ENCODE data around the gene FCRL2.

Gene FCRL2

DNA sequence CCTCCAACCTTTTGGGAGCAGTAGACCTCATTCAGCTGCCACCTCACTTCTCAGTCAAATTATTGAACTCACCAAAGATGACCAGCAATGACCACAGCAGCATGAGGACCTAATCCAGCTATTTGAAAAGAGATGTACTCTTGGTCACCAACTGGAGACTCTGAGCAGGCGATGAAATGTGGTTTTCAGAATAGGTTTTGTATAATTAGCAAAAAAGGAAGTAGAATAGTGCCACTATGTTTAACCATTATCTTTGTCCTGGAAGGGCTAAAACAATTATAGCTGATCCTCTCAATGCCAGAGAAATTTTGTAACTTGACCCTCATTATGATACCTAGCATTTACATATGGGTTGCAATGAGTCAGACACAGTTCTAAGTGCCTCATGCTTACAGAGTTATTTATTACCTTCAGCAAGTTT, at the start of gene FCRL2:
Gene FCRL2 (minus strand): TSS at position 162 of the 421 bp plus-strand sequence. CDS start 59 bp downstream, at position 103.
- no peak for DNase-seq (ENCODE audit: low read depth in 3 of 3)

- no peak for DNase-seq (ENCODE audit: low read depth in 3 of 3)
Measured at GRCh38 chr1:157820299-157820698, 43.4 kb upstream of the FCRL2 start.

DNA sequence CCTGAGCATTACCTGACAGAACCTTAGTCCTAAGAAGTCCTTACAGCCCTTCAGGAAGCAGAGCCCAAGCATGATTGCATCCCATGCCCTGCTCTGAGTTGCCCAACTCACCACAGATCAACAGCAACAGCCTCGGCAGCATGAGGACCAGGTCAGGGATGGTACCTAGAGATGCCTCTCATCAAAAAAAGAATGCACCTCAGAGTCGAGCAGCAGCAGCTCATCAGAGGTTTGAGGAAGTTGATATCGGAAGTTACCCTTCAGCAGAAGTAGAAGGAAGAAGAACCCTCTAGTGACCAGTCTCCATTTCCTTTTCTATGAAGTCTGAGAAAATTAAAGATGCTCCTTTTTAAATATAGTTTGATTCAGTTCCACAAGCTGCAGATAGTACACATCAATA, 43.0 kb upstream of the FCRL2 start, which contains the start of gene FCRL1:
Gene FCRL1 (minus strand): TSS at position 225 of the 400 bp plus-strand sequence. CDS start 83 bp downstream, at position 142.
- DNase-seq (ENCODE audit: low read depth in 3 of 3), result no peak

GRCh38 chr1:157819215-157819614, 42.3 kb upstream of the FCRL2 start:
- DNase-seq (ENCODE audit: low read depth in 3 of 3), result no peak

GRCh38 chr1:157813269-157813668, 36.3 kb upstream of the FCRL2 start:
- no peak for DNase-seq (ENCODE audit: low read depth in 3 of 3)

DNA sequence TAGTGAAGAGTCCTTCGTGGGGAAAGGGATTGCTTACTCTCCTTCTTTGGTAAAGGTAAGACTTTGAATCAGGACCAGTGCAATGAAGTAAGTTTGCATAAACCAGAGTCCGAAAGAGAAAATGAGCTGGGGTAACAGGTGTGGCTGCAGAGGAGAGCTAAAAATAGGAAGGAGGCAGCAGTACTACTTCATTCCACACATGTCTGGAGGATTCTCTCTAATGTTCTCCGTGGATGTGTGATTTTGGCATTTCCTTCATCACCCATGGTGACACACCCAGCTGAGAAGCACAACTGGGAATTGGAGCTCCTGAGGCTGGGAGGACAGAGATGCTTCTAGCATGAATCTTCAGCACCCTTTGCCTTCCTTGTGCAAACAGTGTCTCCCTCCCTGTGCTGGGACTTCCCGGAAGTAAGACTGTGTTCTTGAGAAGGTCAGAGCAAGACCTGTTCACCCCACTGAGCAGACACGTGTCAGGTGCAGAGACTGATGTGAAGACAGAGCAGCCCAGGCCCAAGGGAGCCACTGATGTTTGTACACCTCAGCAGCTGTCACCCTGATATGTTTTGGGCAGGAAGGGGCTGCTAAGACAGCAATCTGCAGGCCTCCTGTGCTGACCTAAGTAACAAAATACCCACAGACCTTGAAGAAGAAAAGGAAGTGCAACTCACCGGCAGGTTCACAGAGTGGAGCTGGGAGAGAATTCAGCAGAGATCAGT, 29.7 kb upstream of the FCRL2 start:
- no peak for DNase-seq (ENCODE audit: low read depth in 3 of 3)

DNA sequence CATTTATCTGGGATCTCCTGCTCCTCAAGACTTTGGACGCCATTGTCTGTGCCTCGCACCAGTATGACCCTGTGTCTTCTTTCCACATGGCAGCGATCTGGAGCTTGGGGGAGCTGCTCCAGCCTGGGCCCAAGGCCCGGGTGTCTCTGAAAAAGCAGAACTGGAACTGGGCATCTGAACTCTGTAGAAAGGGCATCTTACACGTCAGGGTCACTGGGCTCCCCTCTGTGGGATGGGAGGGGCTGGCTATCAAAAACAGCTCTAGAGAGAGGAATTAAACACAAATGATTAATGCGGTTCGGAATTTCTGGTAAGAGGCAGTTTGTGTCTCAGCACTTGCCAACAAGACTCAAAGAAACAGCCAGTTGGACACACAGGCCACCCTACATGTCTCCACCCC, 26.9 kb upstream of the FCRL2 start:
- DNase-seq (ENCODE audit: low read depth in 3 of 3), result no peak

DNA sequence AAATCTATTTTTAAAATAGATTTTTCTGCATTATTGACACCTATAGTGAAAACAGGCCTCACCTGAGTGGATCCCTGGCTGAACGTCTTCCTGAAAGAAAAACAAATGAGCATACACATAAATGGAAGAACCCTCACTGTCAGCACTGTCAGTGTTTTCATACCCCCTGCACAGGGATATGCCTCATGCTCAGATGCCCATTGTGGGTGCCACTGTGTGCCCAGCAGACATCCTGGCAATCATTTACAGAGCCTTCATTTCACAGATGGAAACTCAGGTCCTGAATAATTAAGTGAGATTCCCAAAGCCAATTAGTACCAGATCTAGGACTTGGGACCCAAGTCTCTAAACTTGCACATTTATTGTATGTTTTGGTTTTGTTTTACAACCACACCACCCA, 23.1 kb upstream of the FCRL2 start:
- no peak for DNase-seq (ENCODE audit: low read depth in 3 of 3)

- no peak for DNase-seq (ENCODE audit: low read depth in 3 of 3)
Measured at GRCh38 chr1:157798211-157798610, 21.3 kb upstream of the FCRL2 start.

DNA sequence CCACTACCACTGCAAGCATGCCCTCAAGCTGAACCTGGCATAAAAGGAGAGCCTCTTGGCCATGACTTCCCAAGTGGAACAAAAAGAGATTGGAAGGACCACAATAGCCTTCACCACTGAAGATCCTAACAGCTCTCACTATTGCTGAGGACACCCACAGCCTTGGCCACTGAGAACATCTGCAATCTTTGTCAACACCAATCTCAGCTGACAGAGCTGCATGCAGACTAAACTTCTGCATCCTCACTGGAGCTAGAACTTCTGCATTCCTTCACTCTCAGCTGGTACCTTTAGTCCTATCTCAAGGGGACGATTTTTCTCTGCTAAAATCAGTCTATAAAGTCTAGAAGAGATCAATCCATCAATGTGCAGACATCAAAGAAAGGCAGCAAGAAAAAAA, 8.3 kb upstream of the FCRL2 start:
- DNase-seq (ENCODE audit: low read depth in 3 of 3), result no peak

GRCh38 chr1:157784801-157785200, 7.9 kb upstream of the FCRL2 start:
- DNase-seq (ENCODE audit: low read depth in 3 of 3), result no peak

- no peak for DNase-seq (ENCODE audit: low read depth in 3 of 3)
Measured at GRCh38 chr1:157782931-157783330, 6.0 kb upstream of the FCRL2 start.

DNA sequence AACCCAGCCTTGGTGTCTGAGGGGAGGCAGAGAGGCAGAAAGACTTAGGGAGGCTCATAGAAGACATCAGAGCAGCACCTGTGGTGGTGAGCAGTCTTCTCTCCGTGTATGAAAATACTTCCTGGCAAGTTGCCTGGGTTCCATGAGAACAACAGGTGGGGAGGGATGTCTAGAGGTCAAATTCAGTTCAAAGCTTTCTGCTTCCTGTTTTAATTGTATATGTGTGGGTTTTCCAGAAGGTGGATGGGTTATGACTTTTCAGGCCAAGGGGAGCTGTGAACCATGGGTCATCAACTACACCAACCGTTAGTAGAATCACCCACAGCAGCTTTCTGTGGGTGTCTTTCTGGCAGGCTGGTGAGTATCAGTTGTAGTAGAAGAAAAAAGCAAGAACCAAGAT, 4.1 kb upstream of the FCRL2 start:
- DNase-seq (ENCODE audit: low read depth in 3 of 3), result no peak

GRCh38 chr1:157775101-157775870, 1.6 kb downstream of the FCRL2 start:
- no peak for DNase-seq (ENCODE audit: low read depth in 3 of 3)

DNA sequence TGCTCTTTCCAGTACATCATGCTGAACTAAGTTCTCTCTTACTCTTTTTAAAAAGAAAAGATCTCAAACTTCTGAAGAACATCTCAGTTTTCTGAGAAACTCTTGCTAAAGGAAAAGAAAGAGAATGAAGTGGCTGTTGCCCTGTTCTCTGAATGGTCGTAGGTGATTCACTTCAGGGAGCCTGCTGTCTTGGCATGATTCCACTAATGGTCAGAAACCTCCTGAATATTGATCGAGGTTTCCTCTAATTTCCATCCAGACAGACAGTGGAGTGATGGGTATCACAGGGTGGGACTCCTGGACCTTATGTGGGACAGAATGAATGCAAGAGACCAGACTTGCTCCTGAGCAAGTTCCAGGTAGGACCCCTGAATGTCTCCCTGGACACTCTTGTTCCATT, 2.5 kb downstream of the FCRL2 start:
- DNase-seq (ENCODE audit: low read depth in 3 of 3), result no peak

DNA sequence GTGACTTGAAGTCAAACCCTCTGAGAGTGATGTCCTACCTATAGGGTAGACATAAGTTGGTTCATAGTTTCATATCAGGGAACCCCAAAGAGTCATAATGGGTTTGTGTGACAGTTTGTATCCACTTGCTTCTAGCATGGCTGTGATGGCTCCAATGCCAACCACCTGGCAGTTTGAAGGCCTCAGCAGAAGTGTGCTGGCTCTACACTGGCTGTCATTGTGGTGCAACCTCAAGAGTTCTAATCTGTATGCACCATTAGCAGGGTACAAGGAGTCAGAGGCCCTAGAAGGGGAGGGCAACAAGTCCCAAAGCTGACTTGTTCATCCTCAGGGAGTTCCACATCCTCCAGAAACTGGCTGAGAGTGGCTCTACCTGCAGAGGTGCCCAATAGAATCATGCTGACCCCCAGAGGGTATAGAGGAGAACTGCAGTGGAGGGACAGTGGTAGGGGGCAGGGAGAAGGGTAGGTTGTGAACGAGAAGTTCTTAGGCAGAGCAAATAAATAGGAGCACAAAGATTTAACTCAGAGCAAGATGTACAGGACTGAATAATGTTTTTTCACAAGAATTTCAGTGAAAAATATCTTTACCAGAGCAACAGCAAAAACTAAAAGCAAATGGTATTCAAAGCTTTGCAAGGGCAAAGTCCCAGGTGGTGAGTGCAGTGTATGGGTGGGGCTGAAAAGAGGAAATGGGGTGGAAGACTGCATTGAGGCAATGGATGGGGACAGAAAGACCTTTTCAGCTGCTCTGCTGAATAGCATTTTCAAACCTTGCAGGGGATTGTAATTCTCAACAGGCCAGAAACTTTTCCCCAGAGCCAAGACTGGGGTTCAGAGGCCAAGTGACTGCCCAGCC, 3.2 kb downstream of the FCRL2 start:
- DNase-seq (ENCODE audit: low read depth in 3 of 3), result no peak

- no peak for DNase-seq (ENCODE audit: low read depth in 3 of 3)
Measured at GRCh38 chr1:157771661-157772425, 5.1 kb downstream of the FCRL2 start.

- DNase-seq (ENCODE audit: low read depth in 3 of 3), result no peak
Measured at GRCh38 chr1:157770442-157771043, 6.4 kb downstream of the FCRL2 start.

DNA sequence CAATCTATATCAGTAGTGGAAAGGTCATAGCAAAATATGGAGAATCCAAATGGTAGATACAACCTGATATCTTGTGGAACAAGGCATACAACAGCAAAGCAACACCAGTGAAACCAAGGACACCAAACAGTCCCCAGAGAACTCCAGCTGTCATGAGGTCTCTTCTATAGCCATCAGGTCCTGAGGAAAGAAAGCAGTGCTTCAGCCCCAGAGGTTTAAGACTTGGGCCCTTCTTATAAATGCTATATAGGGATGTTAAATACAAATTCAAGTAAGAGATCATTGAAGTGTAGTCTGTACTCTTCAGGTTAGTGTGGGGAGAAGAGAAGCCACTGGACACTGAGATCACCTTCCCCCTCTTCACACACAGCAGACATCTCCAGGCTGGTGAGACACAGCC, 10.1 kb downstream of the FCRL2 start:
- DNase-seq (ENCODE audit: low read depth in 3 of 3), result no peak

GRCh38 chr1:157758018-157758417, 18.9 kb downstream of the FCRL2 start:
- DNase-seq (ENCODE audit: low read depth in 3 of 3), result no peak

DNA sequence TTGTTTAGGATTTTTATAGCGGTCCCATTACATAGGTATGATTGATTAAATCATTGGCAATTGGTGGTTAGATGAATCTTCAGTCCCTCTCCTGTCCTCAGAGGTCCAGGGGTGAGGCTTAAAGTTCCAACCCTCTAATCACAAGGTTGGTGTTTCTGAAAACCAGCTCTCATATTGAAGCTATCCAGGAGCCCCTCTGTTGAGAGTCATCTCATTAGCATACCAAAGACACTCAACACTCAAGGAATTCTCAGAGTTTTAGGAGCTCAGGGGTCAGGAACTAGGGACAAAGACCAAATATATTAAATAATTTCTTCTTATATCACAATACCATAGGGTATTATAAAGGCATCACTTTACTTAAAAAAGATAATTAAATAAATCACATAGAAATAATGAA, 23.3 kb downstream of the FCRL2 start:
- no peak for DNase-seq (ENCODE audit: low read depth in 3 of 3)

Data from stimulated activated CD4-positive, alpha-beta T cell treated with anti-CD3 and anti-CD28 coated beads, TNF-alpha, amount 100 ng/mL, for 4 hours (primary cell).